PC-9 (cell line): ENCODE measurements around the gene RALB.

ENCODE experiments used
- CTCF ChIP-seq: fragments of 200-600 bp; sonication (generic); conservative IDR thresholded peaks from 2 replicates; pipeline ENCODE4 v1.6.1; 2017; ENCODE audit warnings: mixed run types, antibody characterized with exemption, mild to moderate bottlenecking, moderate library complexity
- EZH2 ChIP-seq: fragments of 200-600 bp; sonication (generic); IDR thresholded peaks from 2 replicates; pipeline ENCODE4 v1.8.0; 2017; ENCODE audit warnings: antibody characterized with exemption, low read depth

GRCh38 chr2:120244656-120245519 lies 7.8 kb upstream of the RALB start:
- TF ChIP-seq EZH2 (no peak), CTCF (no peak)
